Measurements from ENCODE around the gene MYO18B. TPM values are rescaled to one million over a fixed set of nuclear protein-coding genes. Genes with fewer than 3 reads are reported as not detected.

The MYO18B gene
- polyA plus RNA-seq, 1 donor (not counting 4 experiments of a cell fraction or from before 2014, with no cell fraction given): not detected

GRCh38 chr22:25933158-25933788, 191.3 kb downstream of the MYO18B start:
- dilution Hi-C loops (cut with MboI; ENCODE audit: extremely low pct_ligation_motif_present, low sequenced_read_pairs): no loop called here
- H4K20me1 ChIP-seq (ENCODE audit: control insufficient read depth, extremely low read depth, insufficient read depth, low read length): no peaks in the 10 kb centered on the region
- no peaks in the 10 kb centered on the region for H3K4me1 ChIP-seq (ENCODE audit: control insufficient read depth, extremely low read depth, insufficient read depth, low read length)
- no peak overlapping the region for H3K9ac ChIP-seq (ENCODE audit: control insufficient read depth, extremely low read depth, insufficient read depth, low read length)
- no peaks in the 10 kb centered on the region for H3K79me2 ChIP-seq (ENCODE audit: control insufficient read depth, insufficient read depth, low read length)
- no peak overlapping the region for H2AFZ ChIP-seq (ENCODE audit: control insufficient read depth, low read length)
- H3K27ac ChIP-seq (ENCODE audit: control insufficient read depth, insufficient read depth, low read length): no peak overlapping the region
- no peaks in the 10 kb centered on the region for H3K9me3 ChIP-seq (ENCODE audit: control insufficient read depth, low read depth, low read length)
- H3K4me3 ChIP-seq (ENCODE audit: control insufficient read depth in 2 of 3, extremely low read depth in 1 of 3, insufficient read depth in 2 of 3, low read depth in 1 of 3, low read length in 3 of 3): no peak overlapping the region
- TF ChIP-seq CTCF (optimal IDR thresholded peaks at IDR 0.05 in 1 of 3, IDR thresholded peaks at IDR 0.05 in 1 of 3, conservative IDR thresholded peaks at IDR 0.05 in 1 of 3; ENCODE audit: extremely low read depth in 1 of 3, insufficient read depth in 2 of 3, low read length in 3 of 3): no peak
- TF ChIP-seq EZH2 (IDR thresholded peaks at IDR 0.05; ENCODE audit: low read length): no peak
- no peak overlapping the region for H3K4me2 ChIP-seq (ENCODE audit: control insufficient read depth, extremely low read depth, insufficient read depth, low read depth, low read length)
- no peak for FAIRE-seq
- no peaks in the 10 kb centered on the region for H3K36me3 ChIP-seq (ENCODE audit: control insufficient read depth in 2 of 2, extremely low read depth in 1 of 2, insufficient read depth in 2 of 2, low read length in 2 of 2)
- peaks cover 3% of the 10 kb centered on the region for H3K27me3 ChIP-seq (ENCODE audit: control insufficient read depth, extremely low read depth, insufficient read depth, low read length)
- H3K9me1 ChIP-seq (ENCODE audit: control insufficient read depth, extremely low read depth, insufficient read depth, low read length): no peaks in the 10 kb centered on the region
- no peak for DNase-seq (ENCODE audit: low read depth, low spot score)

GRCh38 chr22:25935266-25936058, 193.5 kb downstream of the MYO18B start:
- Histone ChIP-seq H4K20me1 (ENCODE audit: control insufficient read depth, extremely low read depth, insufficient read depth, low read length) (no peaks in the 10 kb centered on the region), H3K9me1 (ENCODE audit: control insufficient read depth, extremely low read depth, insufficient read depth, low read length) (no peaks in the 10 kb centered on the region), H3K27ac (ENCODE audit: control insufficient read depth, insufficient read depth, low read length) (no peak overlapping the region), H3K27me3 (ENCODE audit: control insufficient read depth, extremely low read depth, insufficient read depth, low read length) (no peaks in the 10 kb centered on the region), H3K9ac (ENCODE audit: control insufficient read depth, extremely low read depth, insufficient read depth, low read length) (no peak overlapping the region), H3K4me3 (ENCODE audit: control insufficient read depth in 2 of 3, extremely low read depth in 1 of 3, insufficient read depth in 2 of 3, low read depth in 1 of 3, low read length in 3 of 3) (no peak overlapping the region), H2AFZ (ENCODE audit: control insufficient read depth, low read length) (no peak overlapping the region), H3K4me1 (ENCODE audit: control insufficient read depth, extremely low read depth, insufficient read depth, low read length) (no peaks in the 10 kb centered on the region), H3K4me2 (ENCODE audit: control insufficient read depth, extremely low read depth, insufficient read depth, low read depth, low read length) (no peak overlapping the region), H3K36me3 (ENCODE audit: control insufficient read depth in 2 of 2, extremely low read depth in 1 of 2, insufficient read depth in 2 of 2, low read length in 2 of 2) (no peaks in the 10 kb centered on the region), H3K9me3 (ENCODE audit: control insufficient read depth, low read depth, low read length) (no peaks in the 10 kb centered on the region), H3K79me2 (ENCODE audit: control insufficient read depth, insufficient read depth, low read length) (no peaks in the 10 kb centered on the region)
- TF ChIP-seq CTCF (optimal IDR thresholded peaks at IDR 0.05 in 1 of 3, IDR thresholded peaks at IDR 0.05 in 1 of 3, conservative IDR thresholded peaks at IDR 0.05 in 1 of 3; ENCODE audit: extremely low read depth in 1 of 3, insufficient read depth in 2 of 3, low read length in 3 of 3): no peak
- TF ChIP-seq EZH2 (IDR thresholded peaks at IDR 0.05; ENCODE audit: low read length): no peak
- no peak for DNase-seq (ENCODE audit: low read depth, low spot score)
- no peak for FAIRE-seq
- dilution Hi-C loops (cut with MboI; ENCODE audit: extremely low pct_ligation_motif_present, low sequenced_read_pairs): no loop called here

All from keratinocyte (primary cell).